SW 1271 (cell line): ENCODE results near the gene MTCH2.
"Not testable (repeated sequence)": the region's sequence is repeated elsewhere in the genome, so short reads cannot be mapped to it uniquely, and the experiment has no call there.

Experiments used
- DNase-seq, 2 experiments: peaks; one replicate each; lab custom pipeline; 2025; lab: John Stamatoyannopoulos, UW

Gene MTCH2

GRCh38 chr11:47636331-47636730 is 6.0 kb downstream of the MTCH2 start:
- not testable (repeated sequence) for DNase-seq

GRCh38 chr11:47631473-47631872 is 10.9 kb downstream of the MTCH2 start:
- DNase-seq = no peak

- DNase-seq = no peak
These were observed 14.3 kb downstream of the MTCH2 start for GRCh38 chr11:47628026-47628425.

GRCh38 chr11:47626234-47626633 is 16.1 kb downstream of the MTCH2 start:
- DNase-seq = no peak

- no peak for DNase-seq
These were observed 21.5 kb downstream of the MTCH2 start for GRCh38 chr11:47620836-47621378.

GRCh38 chr11:47617417-47617809 is 24.9 kb downstream of the MTCH2 start:
- DNase-seq = no peak

GRCh38 chr11:47616726-47617416 is 25.5 kb downstream of the MTCH2 start:
- peak in 1 of 2 experiments; percentile 45 for DNase-seq

GRCh38 chr11:47615249-47615648 is 27.1 kb downstream of the MTCH2 start:
- DNase-seq = no peak

GRCh38 chr11:47611348-47611794 is 31.0 kb downstream of the MTCH2 start:
- no peak for DNase-seq

GRCh38 chr11:47609675-47610074 is 32.7 kb downstream of the MTCH2 start:
- no peak for DNase-seq

GRCh38 chr11:47607380-47607779 is 35.0 kb downstream of the MTCH2 start:
- no peak for DNase-seq

GRCh38 chr11:47606731-47607130 is 35.6 kb downstream of the MTCH2 start:
- no peak for DNase-seq

GRCh38 chr11:47605921-47606320 is 36.4 kb downstream of the MTCH2 start:
- no peak for DNase-seq

- no peak for DNase-seq
These were observed 39.1 kb downstream of the MTCH2 start for GRCh38 chr11:47603295-47603694.

GRCh38 chr11:47599902-47600301 is 42.5 kb downstream of the MTCH2 start:
- DNase-seq = no peak

- DNase-seq = no peak
These were observed 46.4 kb downstream of the MTCH2 start for GRCh38 chr11:47595967-47596366.

GRCh38 chr11:47595029-47595428 is 47.3 kb downstream of the MTCH2 start:
- DNase-seq = no peak

GRCh38 chr11:47593934-47594855 is 48.2 kb downstream of the MTCH2 start, which contains the start of gene C1QTNF4:
C1QTNF4 (minus strand) TSS chr11:47594411; CDS start chr11:47590810, 3,601 bp downstream.
- no peak for DNase-seq

- DNase-seq = no peak
These were observed 48.8 kb downstream of the MTCH2 start for GRCh38 chr11:47593492-47593933.

- no peak for DNase-seq
These were observed 49.4 kb downstream of the MTCH2 start for GRCh38 chr11:47592970-47593369.

- no peak for DNase-seq
These were observed 50.1 kb downstream of the MTCH2 start for GRCh38 chr11:47592251-47592650.

- no peak for DNase-seq
These were observed 50.6 kb downstream of the MTCH2 start for GRCh38 chr11:47591764-47592163.
